Heart left ventricle (tissue), 13 donors: ENCODE results near the gene GNPTG.

Experiments
- CTCF ChIP-seq, 12 donors: fragments of 200-600 bp; sonication (generic) in 4 of 12; IDR thresholded peaks; one replicate each; pipeline versions ENCODE4 v1.5.0 to v1.8.0; 2018 to 2022; ENCODE audit warnings: antibody characterized with exemption in 12 of 12, mild to moderate bottlenecking in 5 of 12
- POLR2A ChIP-seq, 2 donors: fragments of 450-650 bp; IDR thresholded peaks; one replicate each; pipeline ENCODE4 v1.6.1; 2017; ENCODE audit warnings: antibody characterized with exemption in 2 of 2, mild to moderate bottlenecking in 2 of 2, moderate library complexity in 2 of 2
- donor health status: ischemic (EF 13 %, LVEDD 7.1; RV severe dilation, severe dysfunction).
- donor health status: DM: no; HTN: yes; CAD: no.
- donor health status: DM: no; HTN: no; CAD: no.
- donor health status: ischemic (EF 25% LVEDD 6.9; RV normal size, moderate dysfunction).
- donor health status: ischemic (EF 25% LVEDD 5.7; RV mildly dilated, moderate dysfunction).
- donor health status: ischemic (EF 35%, LVEDD 5.7; RV mildly dilated, moderate dysfunction).
- donor health status: nonischemic (EF 11% LVEDD 7.7; RV severe dilation, severe dysfunction).
- donor health status: DM: yes; HTN: yes; CAD: no.
- donor health status: PGD.
- donor health status: ischemic (EF 29% LVEDD 5.4; RV normal size, mild dysfunction).
- donor health status: nonischemic (EF 23%, LVEDD 6.1; RV moderate dilation, normal function).

- TF ChIP-seq CTCF (IDR thresholded peaks at IDR 0.05) (no peak), POLR2A (IDR thresholded peaks at IDR 0.05) (no peak)
Observed at GRCh38 chr16:1345651-1346421, 5.9 kb upstream of the GNPTG start.
